H9 (cell line): ENCODE data around the gene PTPRR. TPM values are rescaled to one million over a fixed set of nuclear protein-coding genes. Genes with fewer than 3 reads are reported as not detected.

Experiments
- DNase-seq: peaks from one replicate; pipeline ENCODE4 v3.0.0-alpha.2; 2017
- H2AFZ ChIP-seq: one replicate; pipeline ENCODE4 v1.6.1; 2013; ENCODE audit warnings: mild to moderate bottlenecking, low read length, control low read depth, moderate library complexity
- H2AK5ac ChIP-seq: 2 replicates; pipeline ENCODE4 v1.6.1; 2013; ENCODE audit warnings: low read length, control low read depth, mixed read lengths; ENCODE audit not compliant: insufficient read length
- H2BK120ac ChIP-seq: one replicate; pipeline ENCODE4 v1.6.1; 2013; ENCODE audit warnings: low read depth, mild to moderate bottlenecking, low read length, control low read depth, inconsistent platforms; ENCODE audit not compliant: poor library complexity, severe bottlenecking
- H2BK12ac ChIP-seq: 2 replicates; pipeline ENCODE4 v1.6.1; 2013; ENCODE audit warnings: low read length, control low read depth, mixed read lengths, low read depth; ENCODE audit not compliant: insufficient read length
- H2BK15ac ChIP-seq: 2 replicates; pipeline ENCODE4 v1.6.1; 2013; ENCODE audit warnings: low read depth, low read length, control low read depth
- H2BK20ac ChIP-seq: one replicate; pipeline ENCODE4 v1.6.1; 2013; ENCODE audit warnings: low read depth, mild to moderate bottlenecking, low read length, control low read depth, inconsistent platforms; ENCODE audit not compliant: poor library complexity, severe bottlenecking
- H2BK5ac ChIP-seq: 2 replicates; pipeline ENCODE4 v1.6.1; 2013; ENCODE audit warnings: low read length, control low read depth, mixed read lengths; ENCODE audit not compliant: insufficient read length
- H3K14ac ChIP-seq: 2 replicates; pipeline ENCODE4 v1.6.1; 2013; ENCODE audit warnings: low read length, control low read depth; ENCODE audit not compliant: insufficient read depth
- H3K18ac ChIP-seq: 2 replicates; pipeline ENCODE4 v1.6.1; 2013; ENCODE audit warnings: low read depth, mild to moderate bottlenecking, mixed read lengths, low read length, control low read depth; ENCODE audit not compliant: insufficient read length
- H3K23ac ChIP-seq: 2 replicates; pipeline ENCODE4 v1.6.1; 2013; ENCODE audit warnings: low read length, control low read depth, mixed read lengths, low read depth; ENCODE audit not compliant: insufficient read length
- H3K23me2 ChIP-seq: 2 replicates; pipeline ENCODE4 v1.6.1; 2013; ENCODE audit warnings: low read depth, mild to moderate bottlenecking, mixed read lengths, low read length, control low read depth; ENCODE audit not compliant: insufficient read length, poor library complexity, severe bottlenecking
- H3K27ac ChIP-seq: 2 replicates; pipeline ENCODE4 v1.5.1; 2013; ENCODE audit warnings: low read length, control low read depth, mixed read lengths, low read depth; ENCODE audit not compliant: insufficient read length
- H3K27me3 ChIP-seq: 2 replicates; pipeline ENCODE4 v1.6.1; 2013; ENCODE audit warnings: low read length, control low read depth, inconsistent platforms; ENCODE audit not compliant: insufficient read depth
- H3K4ac ChIP-seq: 2 replicates; pipeline ENCODE4 v1.6.1; 2013; ENCODE audit warnings: low read depth, mild to moderate bottlenecking, control low read depth, inconsistent platforms, low read length, moderate library complexity
- H3K4me1 ChIP-seq: 2 replicates; pipeline ENCODE4 v1.6.1; 2013; ENCODE audit warnings: low read length, control low read depth, inconsistent platforms; ENCODE audit not compliant: insufficient read depth
- H3K4me2 ChIP-seq: 2 replicates; pipeline ENCODE4 v1.6.1; 2013; ENCODE audit warnings: low read length, control low read depth, mixed read lengths; ENCODE audit not compliant: insufficient read length, insufficient read depth
- H3K56ac ChIP-seq: 2 replicates; pipeline ENCODE4 v1.6.1; 2013; ENCODE audit warnings: low read depth, mild to moderate bottlenecking, mixed read lengths, low read length, control low read depth; ENCODE audit not compliant: insufficient read length
- H3K79me1 ChIP-seq: 2 replicates; pipeline ENCODE4 v1.6.1; 2013; ENCODE audit warnings: low read depth, mild to moderate bottlenecking, moderate library complexity, low read length, control low read depth, inconsistent platforms; ENCODE audit not compliant: insufficient read depth, poor library complexity, severe bottlenecking
- H3K79me2 ChIP-seq: 2 replicates; pipeline ENCODE4 v1.6.1; 2013; ENCODE audit warnings: low read length, control low read depth, inconsistent platforms; ENCODE audit not compliant: insufficient read depth
- H3K9ac ChIP-seq: 2 replicates; pipeline ENCODE4 v1.6.1; 2013; ENCODE audit warnings: low read length, control low read depth, mixed read lengths; ENCODE audit not compliant: insufficient read length; ENCODE audit errors: extremely low read depth
- H3K9me3 ChIP-seq: one replicate; pipeline ENCODE4 v1.6.1; 2013; ENCODE audit warnings: low read depth, low read length, inconsistent platforms; ENCODE audit not compliant: control insufficient read depth
- H3T11ph ChIP-seq: one replicate; pipeline ENCODE4 v1.6.1; 2013; ENCODE audit warnings: mild to moderate bottlenecking, low read length, control low read depth, inconsistent platforms
- H4K20me1 ChIP-seq: one replicate; pipeline ENCODE4 v1.6.1; 2013; ENCODE audit not compliant: control insufficient read depth, insufficient read length, insufficient read depth
- H4K5ac ChIP-seq: 2 replicates; pipeline ENCODE4 v1.6.1; 2013; ENCODE audit warnings: low read depth, mild to moderate bottlenecking, mixed read lengths, low read length, control low read depth; ENCODE audit not compliant: insufficient read length
- H4K8ac ChIP-seq: replicated peaks from 2 replicates; pipeline ENCODE4 v1.6.1; 2013; ENCODE audit warnings: low read length, control low read depth, mixed read lengths, low read depth; ENCODE audit not compliant: insufficient read length
- H4K91ac ChIP-seq: 2 replicates; pipeline ENCODE4 v1.6.1; 2013; ENCODE audit warnings: low read depth, mild to moderate bottlenecking, moderate library complexity, mixed read lengths, low read length, control low read depth; ENCODE audit not compliant: insufficient read length
- H3K27ac Mint-ChIP-seq, 3 experiments: 2 replicates in 2 of 3; 3 replicates in 1 of 3; pipeline ENCODE4 v1.8.0; 2020 to 2021; ENCODE audit warnings: mixed read lengths in 3 of 3, mild to moderate bottlenecking in 1 of 3, moderate library complexity in 1 of 3
- H3K27me3 Mint-ChIP-seq: 2 replicates; pipeline ENCODE4 v1.8.0; 2021; ENCODE audit warnings: low read depth, mild to moderate bottlenecking, moderate library complexity, mixed read lengths
- H3K36me3 Mint-ChIP-seq, 3 experiments: 2 replicates in 2 of 3; 3 replicates in 1 of 3; pipeline ENCODE4 v1.8.0; 2020 to 2021; ENCODE audit warnings: low read depth in 3 of 3, mixed read lengths in 3 of 3; ENCODE audit not compliant: insufficient read depth in 1 of 3
- H3K4me1 Mint-ChIP-seq, 2 experiments: 2 replicates each; pipeline ENCODE4 v1.8.0; 2020; ENCODE audit warnings: mixed read lengths in 2 of 2
- H3K4me3 Mint-ChIP-seq, 2 experiments: 2 replicates in 1 of 2; 3 replicates in 1 of 2; pipeline ENCODE4 v1.8.0; 2020 to 2021; ENCODE audit warnings: mild to moderate bottlenecking in 2 of 2, mixed read lengths in 2 of 2, moderate library complexity in 1 of 2
- H3K9me3 Mint-ChIP-seq, 2 experiments: 2 replicates in 1 of 2; 3 replicates in 1 of 2; pipeline ENCODE4 v1.8.0; 2020; ENCODE audit warnings: mild to moderate bottlenecking in 2 of 2, mixed read lengths in 2 of 2, moderate library complexity in 1 of 2
- WGBS: extraction: QIAGEN DNeasy Blood & Tissue Kit; methylation state at CpG from one replicate; pipeline ENCODE4 v1.1.7; 2013; ENCODE audit warnings: missing lambda C conversion rate, low lambda C conversion rate, mixed read lengths; ENCODE audit not compliant: insufficient read length; ENCODE audit errors: extremely low coverage; 5-methylcytosine and 5-hydroxymethylcytosine counted together
- total RNA-seq: library from RNA; stranded (reverse); gene quantifications from 2 replicates; pipeline ENCODE4 v1.2.1, GENCODE V29; 2021
- TF ChIP-seq, protein P1 (sequence below): fragments of 200-600 bp; sonication (generic); conservative IDR thresholded peaks from 3 replicates; pipeline ENCODE4 v1.8.0; 2021; ENCODE audit warnings: antibody characterized with exemption, mild to moderate bottlenecking

PTPRR gene
- total RNA-seq, 1 experiment from 2014 or later = 0.22 TPM

GRCh38 chr12:70785896-70786295, 134.6 kb downstream of the PTPRR start:
- Histone ChIP-seq H3K14ac (no peak overlapping the region), H2BK120ac (no peak overlapping the region), H3K4me2 (no peak overlapping the region), H3K27me3 (no peaks in the 10 kb centered on the region), H3K27ac (no peak overlapping the region), H3K9ac (no peak overlapping the region), H2AFZ (peak overlapping the region; percentile 78), H3K9me3 (no peaks in the 10 kb centered on the region), H2AK5ac (no peak overlapping the region), H3K79me1 (no peaks in the 10 kb centered on the region), H4K5ac (no peak overlapping the region), H3K23me2 (no peaks in the 10 kb centered on the region), H4K8ac (no peak overlapping the region), H4K91ac (no peak overlapping the region), H3K18ac (no peak overlapping the region), H2BK5ac (no peak overlapping the region), H2BK20ac (no peak overlapping the region), H3K4me1 (no peaks in the 10 kb centered on the region), H3T11ph (no peak overlapping the region), H2BK12ac (no peak overlapping the region), H4K20me1 (no peaks in the 10 kb centered on the region), H3K23ac (no peak overlapping the region), H3K56ac (no peak overlapping the region), H2BK15ac (no peak overlapping the region), H3K79me2 (no peaks in the 10 kb centered on the region), H3K4ac (no peak overlapping the region)
- Mint-ChIP-seq H3K27me3 (no peaks in the 10 kb centered on the region), H3K4me1 (peaks cover 5 to 8% of the 10 kb centered on the region in 2 experiments), H3K9me3 (peaks cover 0 to 7% of the 10 kb centered on the region in 2 experiments; a peak in 4 of 5 replicates), H3K4me3 (no peak overlapping the region), H3K27ac (peak overlapping the region; percentile 41 to 65 (median 46); a peak in 4 of 7 replicates), H3K36me3 (peaks cover 0 to 6% (median 2%) of the 10 kb centered on the region in 3 experiments; a peak in 2 of 7 replicates)
- TF ChIP-seq, protein P1, sequence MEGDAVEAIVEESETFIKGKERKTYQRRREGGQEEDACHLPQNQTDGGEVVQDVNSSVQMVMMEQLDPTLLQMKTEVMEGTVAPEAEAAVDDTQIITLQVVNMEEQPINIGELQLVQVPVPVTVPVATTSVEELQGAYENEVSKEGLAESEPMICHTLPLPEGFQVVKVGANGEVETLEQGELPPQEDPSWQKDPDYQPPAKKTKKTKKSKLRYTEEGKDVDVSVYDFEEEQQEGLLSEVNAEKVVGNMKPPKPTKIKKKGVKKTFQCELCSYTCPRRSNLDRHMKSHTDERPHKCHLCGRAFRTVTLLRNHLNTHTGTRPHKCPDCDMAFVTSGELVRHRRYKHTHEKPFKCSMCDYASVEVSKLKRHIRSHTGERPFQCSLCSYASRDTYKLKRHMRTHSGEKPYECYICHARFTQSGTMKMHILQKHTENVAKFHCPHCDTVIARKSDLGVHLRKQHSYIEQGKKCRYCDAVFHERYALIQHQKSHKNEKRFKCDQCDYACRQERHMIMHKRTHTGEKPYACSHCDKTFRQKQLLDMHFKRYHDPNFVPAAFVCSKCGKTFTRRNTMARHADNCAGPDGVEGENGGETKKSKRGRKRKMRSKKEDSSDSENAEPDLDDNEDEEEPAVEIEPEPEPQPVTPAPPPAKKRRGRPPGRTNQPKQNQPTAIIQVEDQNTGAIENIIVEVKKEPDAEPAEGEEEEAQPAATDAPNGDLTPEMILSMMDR = no peak
- WGBS = no CpG with 5 or more reads among the region's 2 CpGs
- DNase-seq = no peak
